C4-2B (cell line): ENCODE results near the gene GNMT.

Experiments
- CTCF ChIP-seq: fragments of 450-650 bp; conservative IDR thresholded peaks from 2 replicates; pipeline ENCODE4 v1.5.1; 2017; ENCODE audit warnings: mild to moderate bottlenecking
- ZFX ChIP-seq: fragments of 450-650 bp; IDR thresholded peaks from 2 replicates; pipeline ENCODE4 v1.6.1; 2017

GRCh38 chr6:42933205-42933604, 27.3 kb upstream of the GNMT start:
- TF ChIP-seq CTCF (no peak), ZFX (no peak)
